GM12865 (cell line): ENCODE data around the gene CREBRF.

Experiments used
- DNase-seq: peaks from one replicate; pipeline ENCODE4 v3.0.0; 2010; ENCODE audit warnings: low read depth
- H3K4me3 ChIP-seq: 2 replicates; pipeline ENCODE4 v1.5.1; 2011; ENCODE audit warnings: mild to moderate bottlenecking, low read depth, low read length, control low read depth
- CTCF ChIP-seq: IDR thresholded peaks from 2 replicates; pipeline ENCODE4 v1.5.1; 2011; ENCODE audit warnings: low read length, control low read depth, low read depth, inconsistent platforms; ENCODE audit not compliant: insufficient read depth; ENCODE audit errors: missing control alignments

The CREBRF gene

GRCh38 chr5:173078878-173079277 lies 22.7 kb downstream of the CREBRF start:
- no peak for DNase-seq
- no peak overlapping the region for H3K4me3 ChIP-seq
- no peak for TF ChIP-seq CTCF

GRCh38 chr5:173089581-173089980 lies 33.4 kb downstream of the CREBRF start:
- TF ChIP-seq CTCF = no peak
- H3K4me3 ChIP-seq = no peak overlapping the region
- no peak for DNase-seq

GRCh38 chr5:173090639-173091038 lies 34.5 kb downstream of the CREBRF start:
- no peak overlapping the region for H3K4me3 ChIP-seq
- DNase-seq = no peak
- no peak for TF ChIP-seq CTCF

GRCh38 chr5:173091981-173092380 lies 35.8 kb downstream of the CREBRF start:
- no peak for DNase-seq
- no peak for TF ChIP-seq CTCF
- no peak overlapping the region for H3K4me3 ChIP-seq

- TF ChIP-seq CTCF = no peak
- no peak overlapping the region for H3K4me3 ChIP-seq
- DNase-seq = no peak
Observed at GRCh38 chr5:173093606-173094005, 37.5 kb downstream of the CREBRF start.

GRCh38 chr5:173094012-173094661 lies 38.0 kb downstream of the CREBRF start:
- no peak for DNase-seq
- TF ChIP-seq CTCF = no peak
- no peak overlapping the region for H3K4me3 ChIP-seq

- no peak overlapping the region for H3K4me3 ChIP-seq
- no peak for TF ChIP-seq CTCF
- no peak for DNase-seq
Observed at GRCh38 chr5:173098787-173099186, 42.6 kb downstream of the CREBRF start.
